H1 (cell line): ENCODE measurements around the gene UGT1A8. TPM values are rescaled to one million over a fixed set of nuclear protein-coding genes. Genes with fewer than 3 reads are reported as not detected.
"Not testable (repeated sequence)": the region's sequence is repeated elsewhere in the genome, so short reads cannot be mapped to it uniquely, and the experiment has no call there.

Experiments used
- CTCF ChIA-PET: fragments of 300-600 bp; sonication (Branson Sonifier 250); formaldehyde crosslinking; loops from one replicate; lab custom pipeline; 2021; ENCODE audit not compliant: partially characterized antibody; lab: Charles Lee
- POLR2A ChIA-PET: fragments of 300-600 bp; sonication (Branson Sonifier 250); formaldehyde crosslinking; loops from one replicate; lab custom pipeline; 2021; ENCODE audit warnings: inconsistent platforms; ENCODE audit not compliant: partially characterized antibody; lab: Charles Lee
- DNase-seq, 2 experiments: peaks; one replicate each; pipeline versions ENCODE4 v3.0.0 to v3.0.0-alpha.2; 2010 to 2022; ENCODE audit warnings: low spot score in 2 of 2, low read depth in 1 of 2, mixed read lengths in 1 of 2
- FAIRE-seq: peaks from 2 replicates; lab custom pipeline; 2011; peaks lifted over from hg19 to GRCh38; lab: Jason Lieb, UNC
- H2AFZ ChIP-seq: 2 replicates; pipeline ENCODE4 v1.8.1; 2012; ENCODE audit warnings: low read length, inconsistent platforms
- H2AK5ac ChIP-seq: 2 replicates; pipeline ENCODE4 v1.6.1; 2013; ENCODE audit warnings: low read depth, low read length
- H2BK120ac ChIP-seq: replicated peaks from 2 replicates; pipeline ENCODE3; 2013; ENCODE audit warnings: low read depth, low read length, inconsistent platforms
- H2BK12ac ChIP-seq: 2 replicates; pipeline ENCODE4 v1.6.1; 2013; ENCODE audit warnings: low read depth, low read length
- H2BK15ac ChIP-seq: 2 replicates; pipeline ENCODE4 v1.6.1; 2013; ENCODE audit warnings: low read length
- H2BK20ac ChIP-seq: 2 replicates; pipeline ENCODE4 v1.6.1; 2013; ENCODE audit warnings: low read length
- H2BK5ac ChIP-seq: 2 replicates; pipeline ENCODE4 v1.6.1; 2013; ENCODE audit warnings: low read depth, low read length
- H3K14ac ChIP-seq: 2 replicates; pipeline ENCODE4 v1.6.1; 2013; ENCODE audit warnings: inconsistent platforms; ENCODE audit not compliant: insufficient read length
- H3K18ac ChIP-seq: 2 replicates; pipeline ENCODE4 v1.6.1; 2013; ENCODE audit warnings: low read length; ENCODE audit errors: extremely low read depth
- H3K23ac ChIP-seq: 2 replicates; pipeline ENCODE4 v1.6.1; 2013; ENCODE audit warnings: inconsistent platforms; ENCODE audit not compliant: insufficient read length
- H3K23me2 ChIP-seq: 2 replicates; pipeline ENCODE4 v1.6.1; 2013; ENCODE audit warnings: low read depth, low read length
- H3K27ac ChIP-seq: 2 replicates; pipeline ENCODE4 v1.6.1; 2011; ENCODE audit warnings: low read depth, low read length, inconsistent platforms
- H3K27me3 ChIP-seq, 4 experiments: replicated peaks in 1 of 4; 1 replicate in 1 of 4; 2 replicates in 3 of 4; pipeline versions ENCODE4 v1.6.1 to v1.8.1; 2011 to 2013; ENCODE audit warnings: low read length in 3 of 4, mild to moderate bottlenecking in 3 of 4, inconsistent platforms in 2 of 4, mixed read lengths in 2 of 4, moderate library complexity in 1 of 4; ENCODE audit not compliant: control insufficient read depth in 3 of 4, insufficient read depth in 3 of 4; ENCODE audit errors: extremely low read depth in 1 of 4
- H3K36me3 ChIP-seq, 4 experiments: 2 replicates each; pipeline versions ENCODE4 v1.6.1 to v1.8.1; 2011 to 2013; ENCODE audit warnings: mild to moderate bottlenecking in 4 of 4, low read length in 3 of 4, moderate library complexity in 2 of 4, control low read depth in 1 of 4, inconsistent platforms in 1 of 4; ENCODE audit not compliant: insufficient read depth in 4 of 4, control insufficient read depth in 2 of 4
- H3K4ac ChIP-seq: replicated peaks from 2 replicates; pipeline ENCODE3; 2013; ENCODE audit warnings: low read length, low read depth, mixed read lengths, inconsistent platforms; ENCODE audit not compliant: insufficient read length
- H3K4me1 ChIP-seq, 4 experiments: replicated peaks in 1 of 4; 1 replicate in 1 of 4; 2 replicates in 3 of 4; pipeline versions ENCODE4 v1.6.1 to v1.8.1; 2011 to 2013; ENCODE audit warnings: low read length in 3 of 4, inconsistent platforms in 2 of 4, mixed read lengths in 1 of 4; ENCODE audit not compliant: insufficient read depth in 4 of 4, control insufficient read depth in 3 of 4
- H3K4me2 ChIP-seq, 2 experiments: 2 replicates each; pipeline versions ENCODE4 v1.6.1 to v1.8.1; 2011 to 2013; ENCODE audit warnings: low read depth in 2 of 2, low read length in 2 of 2, control low read depth in 1 of 2, inconsistent platforms in 1 of 2, mild to moderate bottlenecking in 1 of 2; ENCODE audit not compliant: insufficient read depth in 1 of 2
- H3K4me3 ChIP-seq, 4 experiments: fragments of 200-600, 300-600 bp in 1 of 4; sonication (generic), shearing (Covaris generic), sonication (Bioruptor Twin) in 1 of 4; 2 replicates each; pipeline versions ENCODE4 v1.5.1 to v1.8.1; 2011 to 2016; ENCODE audit warnings: low read length in 4 of 4, low read depth in 3 of 4, control low read depth in 2 of 4, inconsistent platforms in 2 of 4, mild to moderate bottlenecking in 2 of 4, mixed read lengths in 1 of 4, moderate library complexity in 1 of 4; ENCODE audit not compliant: insufficient read depth in 2 of 4; ENCODE audit errors: extremely low read depth in 1 of 4
- H3K56ac ChIP-seq: replicated peaks from 2 replicates; pipeline ENCODE3; 2013; ENCODE audit warnings: low read depth, mild to moderate bottlenecking, mixed read lengths, low read length, inconsistent platforms; ENCODE audit not compliant: insufficient read length
- H3K79me1 ChIP-seq: 2 replicates; pipeline ENCODE4 v1.6.1; 2013; ENCODE audit warnings: low read depth, low read length, control low read depth
- H3K79me2 ChIP-seq, 2 experiments: 2 replicates each; pipeline versions ENCODE4 v1.6.1 to v1.8.1; 2012 to 2013; ENCODE audit warnings: low read length in 2 of 2, mild to moderate bottlenecking in 2 of 2, inconsistent platforms in 1 of 2; ENCODE audit not compliant: insufficient read depth in 2 of 2, control insufficient read depth in 1 of 2
- H3K9ac ChIP-seq, 4 experiments: replicated peaks in 1 of 4; 1 replicate in 1 of 4; 2 replicates in 3 of 4; pipeline versions ENCODE4 v1.6.1 to v1.8.1; 2011 to 2013; ENCODE audit warnings: low read depth in 3 of 4, low read length in 3 of 4, control low read depth in 2 of 4, mild to moderate bottlenecking in 2 of 4, moderate library complexity in 2 of 4, inconsistent platforms in 1 of 4; ENCODE audit errors: extremely low read depth in 1 of 4
- H3K9me3 ChIP-seq, 2 experiments: 2 replicates each; pipeline versions ENCODE4 v1.6.1 to v1.8.1; 2012 to 2013; ENCODE audit warnings: mild to moderate bottlenecking in 2 of 2, moderate library complexity in 2 of 2, control low read depth in 1 of 2, inconsistent platforms in 1 of 2, low read depth in 1 of 2, low read length in 1 of 2, mixed read lengths in 1 of 2; ENCODE audit not compliant: insufficient read depth in 2 of 2
- H4K20me1 ChIP-seq, 2 experiments: replicated peaks in 1 of 2; 2 replicates each; pipeline versions ENCODE3 to v1.8.1; 2011 to 2013; ENCODE audit warnings: inconsistent platforms in 2 of 2, low read length in 2 of 2, mild to moderate bottlenecking in 1 of 2; ENCODE audit not compliant: insufficient read depth in 2 of 2, control insufficient read depth in 1 of 2
- H4K5ac ChIP-seq: 2 replicates; pipeline ENCODE4 v1.6.1; 2013; ENCODE audit warnings: low read length, low read depth, mixed read lengths, inconsistent platforms; ENCODE audit not compliant: insufficient read length
- H4K8ac ChIP-seq: 2 replicates; pipeline ENCODE4 v1.8.0; 2013; ENCODE audit warnings: mild to moderate bottlenecking, moderate library complexity, low read length, inconsistent platforms; ENCODE audit not compliant: insufficient read depth; ENCODE audit errors: extremely low read depth
- H4K91ac ChIP-seq: replicated peaks from 2 replicates; pipeline ENCODE3; 2013; ENCODE audit warnings: low read length, mixed read lengths, inconsistent platforms; ENCODE audit not compliant: insufficient read length
- SIRT6 ChIP-seq: IDR thresholded peaks from one replicate; pipeline ENCODE4 v1.7.1; 2012; ENCODE audit warnings: low read length, inconsistent platforms
- WGBS, 2 experiments: shearing (Covaris generic) in 1 of 2; methylation state at CpG; one replicate each; pipeline versions ENCODE4 v1.1.6 to v1.1.7; 2013 to 2015; ENCODE audit warnings: low lambda C conversion rate in 2 of 2, mixed read lengths in 2 of 2, inconsistent platforms in 1 of 2, low coverage in 1 of 2, missing lambda C conversion rate in 1 of 2; ENCODE audit not compliant: insufficient replicate concordance in 2 of 2, insufficient coverage in 1 of 2, insufficient read length in 1 of 2; ENCODE audit errors: extremely low coverage in 1 of 2, missing lambda C conversion rate in 1 of 2; 5-methylcytosine and 5-hydroxymethylcytosine counted together
- polyA plus RNA-seq, 7 experiments: library from polyadenylated mRNA; depleted of rRNA in 3 of 7; stranded (reverse) in 5 of 7; unstranded in 2 of 7; fragments of >200 nt in 5 of 7; fragments of 200-250 nt in 2 of 7; gene quantifications; 1 replicate in 5 of 7; 2 replicates in 1 of 7; 4 replicates in 1 of 7; pipeline versions ENCODE4 v1.2.1 to v1.2.3, GENCODE V29; 2011 to 2013; ENCODE audit warnings: missing spikeins in 2 of 7, mixed read lengths in 2 of 7
- total RNA-seq: library from RNA; stranded (reverse); fragmentation: NEBNext Ultra II Directional; extraction: Animal tissue kit (Norgen Biotek cat#: 25700); gene quantifications from 2 replicates; pipeline ENCODE4 v1.2.1, GENCODE V29; 2021
- TF ChIP-seq, protein P1 (sequence below): IDR thresholded peaks from 2 replicates; pipeline ENCODE4 v1.6.1; 2011; ENCODE audit warnings: low read length, improper control_type of control experiment

Gene UGT1A8
- total and polyA plus RNA-seq, 2 of the 8 experiments (the other 6 are each of a cell fraction or from before 2014, with no cell fraction given) = not detected

DNA sequence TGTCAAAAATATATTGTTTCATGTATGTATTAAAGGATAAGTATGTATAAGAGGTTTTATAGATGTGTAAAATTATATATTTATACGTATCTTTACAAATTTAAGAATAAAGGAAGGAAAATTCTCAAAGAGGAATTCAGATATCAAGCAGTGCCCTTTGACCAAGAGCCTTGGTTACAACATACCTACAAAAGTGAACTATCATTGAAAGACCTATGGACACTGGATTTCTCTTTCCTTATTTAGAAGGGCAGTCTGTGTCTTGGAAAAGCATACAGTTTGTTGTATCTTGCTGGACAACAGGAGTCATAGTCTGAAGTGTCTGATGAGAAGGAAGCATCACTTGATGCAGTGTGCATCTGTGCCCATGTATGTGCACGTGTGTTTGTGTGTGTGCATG lies 29.0 kb upstream of the UGT1A8 start (continued):
- TF ChIP-seq SIRT6 = no peak
- TF ChIP-seq, protein P1, sequence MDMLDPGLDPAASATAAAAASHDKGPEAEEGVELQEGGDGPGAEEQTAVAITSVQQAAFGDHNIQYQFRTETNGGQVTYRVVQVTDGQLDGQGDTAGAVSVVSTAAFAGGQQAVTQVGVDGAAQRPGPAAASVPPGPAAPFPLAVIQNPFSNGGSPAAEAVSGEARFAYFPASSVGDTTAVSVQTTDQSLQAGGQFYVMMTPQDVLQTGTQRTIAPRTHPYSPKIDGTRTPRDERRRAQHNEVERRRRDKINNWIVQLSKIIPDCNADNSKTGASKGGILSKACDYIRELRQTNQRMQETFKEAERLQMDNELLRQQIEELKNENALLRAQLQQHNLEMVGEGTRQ = no peak

DNA sequence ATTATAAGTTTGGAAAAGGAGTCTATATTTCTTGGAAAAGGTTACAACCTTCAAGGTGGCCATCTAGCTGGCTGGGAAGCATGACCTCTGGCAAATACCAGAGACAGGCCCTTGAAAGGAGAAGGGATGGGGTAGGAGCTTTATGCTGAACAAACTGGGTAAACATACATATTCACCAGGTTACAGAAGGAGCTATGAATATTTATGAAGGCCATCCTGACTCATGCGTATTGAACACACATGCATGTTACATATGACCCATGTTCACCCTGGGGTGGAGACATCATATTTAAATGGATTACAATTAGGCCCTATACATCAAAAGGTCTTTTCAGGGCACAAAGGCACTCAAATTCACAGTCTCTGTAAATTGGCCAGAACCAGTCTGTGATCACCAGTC lies 24.7 kb upstream of the UGT1A8 start:
- H4K8ac ChIP-seq, H3K27me3 ChIP-seq, H4K20me1 ChIP-seq, H4K91ac ChIP-seq, FAIRE-seq, H3K4me2 ChIP-seq, H3K36me3 ChIP-seq, H2BK15ac ChIP-seq, H3K9ac ChIP-seq, H3K4ac ChIP-seq, H2BK12ac ChIP-seq, H3K79me2 ChIP-seq, H3K4me1 ChIP-seq, H3K4me3 ChIP-seq, H2AFZ ChIP-seq, H3K9me3 ChIP-seq, H3K23ac ChIP-seq, H3K14ac ChIP-seq, H3K56ac ChIP-seq, DNase-seq, H3K23me2 ChIP-seq, H3K27ac ChIP-seq, H4K5ac ChIP-seq, H2BK20ac ChIP-seq, H3K79me1 ChIP-seq, H2AK5ac ChIP-seq, H3K18ac ChIP-seq, H2BK120ac ChIP-seq, CTCF ChIA-PET, H2BK5ac ChIP-seq, POLR2A ChIA-PET: not testable (repeated sequence)
- WGBS, 2 experiments = 100% methylated on average over 1 of the region's 1 CpG; no CpG with 5 or more reads in 1 of the 2 experiments
